ENCODE measurements around the gene APOA5. TPM values are rescaled to one million over a fixed set of nuclear protein-coding genes. Genes with fewer than 3 reads are reported as not detected.

Gene APOA5
- total and polyA plus RNA-seq, 2 of the 13 experiments (the other 11 are each of a cell fraction or from before 2014, with no cell fraction given) = 44.0 to 49.1 TPM

DNA sequence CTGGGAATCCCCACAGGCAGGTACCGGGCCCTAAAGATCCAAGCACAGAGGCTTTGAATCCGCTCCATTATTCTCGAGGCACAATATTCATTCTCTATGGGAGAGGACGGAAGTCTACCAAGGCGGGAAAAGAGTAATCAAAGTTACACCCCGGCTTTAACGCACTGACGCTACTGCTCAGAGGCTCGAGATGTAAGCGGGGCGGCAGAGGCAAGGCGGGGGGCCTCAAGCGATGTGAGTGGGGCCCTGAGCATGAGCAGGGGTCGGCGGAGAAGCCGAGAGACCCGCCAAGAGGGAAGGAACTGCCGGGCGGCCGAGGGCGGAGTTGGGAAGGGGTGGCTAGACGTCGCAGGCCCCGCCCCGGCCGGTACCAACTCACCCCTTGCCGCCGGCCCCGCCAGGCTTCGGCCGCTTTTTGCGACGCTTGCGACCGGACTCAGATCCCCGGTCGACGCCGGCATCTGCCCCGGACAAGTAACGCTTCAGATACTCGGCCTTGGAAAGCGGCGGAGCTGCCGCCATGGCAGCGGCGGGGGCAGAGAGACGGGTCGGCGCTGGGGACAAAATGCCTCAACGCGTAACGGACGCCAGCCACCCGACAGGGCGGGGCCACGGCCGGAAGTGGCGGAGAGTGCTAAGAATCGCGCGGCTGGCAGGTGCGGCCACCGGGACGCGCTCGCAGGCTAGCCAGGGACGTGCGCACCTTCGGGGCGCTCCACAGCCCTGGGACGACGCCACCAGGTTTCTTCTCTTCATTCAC is 19.1 kb downstream of the APOA5 start, which contains the start of gene BUD13 (continued):
- TF ChIP-seq ZNF496 (CRISPR knock-in tag; IDR thresholded peaks at IDR 0.05; ENCODE audit: insufficient replicate concordance) (no peak), ZNF709 (CRISPR knock-in tag; IDR thresholded peaks at IDR 0.05) (no peak; the same call in 1 of the 2 replicates), ZNF781 (CRISPR knock-in tag; IDR thresholded peaks at IDR 0.05; ENCODE audit: borderline replicate concordance, not compliant biosample characterization) (no peak), ZNF703 (CRISPR knock-in tag; IDR thresholded peaks at IDR 0.05; ENCODE audit: borderline replicate concordance) (peak; percentile 89; the same call in 1 of the 2 replicates), ZNF816 (CRISPR knock-in tag; IDR thresholded peaks at IDR 0.05; ENCODE audit: borderline replicate concordance) (peak; percentile 75; the same call in 1 of the 2 replicates), ZNF891 (CRISPR knock-in tag; IDR thresholded peaks at IDR 0.05) (peak; percentile 98), TCF7 (IDR thresholded peaks at IDR 0.05; ENCODE audit: low read depth) (no peak), CBFB (CRISPR knock-in tag; IDR thresholded peaks at IDR 0.05) (peak; percentile 86), PHF21A (CRISPR knock-in tag; IDR thresholded peaks at IDR 0.05) (peak; percentile 55; the same call in 1 of the 2 replicates), HNRNPLL (IDR thresholded peaks at IDR 0.05; ENCODE audit: low read depth, low read length, poor library complexity, severe bottlenecking) (peak; percentile 95), RELA (CRISPR knock-in tag; IDR thresholded peaks at IDR 0.05) (no peak), MAFF (IDR thresholded peaks at IDR 0.05; ENCODE audit: low read depth, low read length) (no peak), EHMT2 (IDR thresholded peaks at IDR 0.05; ENCODE audit: borderline replicate concordance, low read depth, low read length) (no peak)
- TF ChIP-seq, protein P1, sequence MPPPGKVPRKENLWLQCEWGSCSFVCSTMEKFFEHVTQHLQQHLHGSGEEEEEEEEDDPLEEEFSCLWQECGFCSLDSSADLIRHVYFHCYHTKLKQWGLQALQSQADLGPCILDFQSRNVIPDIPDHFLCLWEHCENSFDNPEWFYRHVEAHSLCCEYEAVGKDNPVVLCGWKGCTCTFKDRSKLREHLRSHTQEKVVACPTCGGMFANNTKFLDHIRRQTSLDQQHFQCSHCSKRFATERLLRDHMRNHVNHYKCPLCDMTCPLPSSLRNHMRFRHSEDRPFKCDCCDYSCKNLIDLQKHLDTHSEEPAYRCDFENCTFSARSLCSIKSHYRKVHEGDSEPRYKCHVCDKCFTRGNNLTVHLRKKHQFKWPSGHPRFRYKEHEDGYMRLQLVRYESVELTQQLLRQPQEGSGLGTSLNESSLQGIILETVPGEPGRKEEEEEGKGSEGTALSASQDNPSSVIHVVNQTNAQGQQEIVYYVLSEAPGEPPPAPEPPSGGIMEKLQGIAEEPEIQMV (CRISPR knock-in tag; IDR thresholded peaks at IDR 0.05; ENCODE audit: low read depth) = 0 out of 2 replicates have a peak, but pooled peaks have one; percentile 75
- TF ChIP-seq, protein P2, sequence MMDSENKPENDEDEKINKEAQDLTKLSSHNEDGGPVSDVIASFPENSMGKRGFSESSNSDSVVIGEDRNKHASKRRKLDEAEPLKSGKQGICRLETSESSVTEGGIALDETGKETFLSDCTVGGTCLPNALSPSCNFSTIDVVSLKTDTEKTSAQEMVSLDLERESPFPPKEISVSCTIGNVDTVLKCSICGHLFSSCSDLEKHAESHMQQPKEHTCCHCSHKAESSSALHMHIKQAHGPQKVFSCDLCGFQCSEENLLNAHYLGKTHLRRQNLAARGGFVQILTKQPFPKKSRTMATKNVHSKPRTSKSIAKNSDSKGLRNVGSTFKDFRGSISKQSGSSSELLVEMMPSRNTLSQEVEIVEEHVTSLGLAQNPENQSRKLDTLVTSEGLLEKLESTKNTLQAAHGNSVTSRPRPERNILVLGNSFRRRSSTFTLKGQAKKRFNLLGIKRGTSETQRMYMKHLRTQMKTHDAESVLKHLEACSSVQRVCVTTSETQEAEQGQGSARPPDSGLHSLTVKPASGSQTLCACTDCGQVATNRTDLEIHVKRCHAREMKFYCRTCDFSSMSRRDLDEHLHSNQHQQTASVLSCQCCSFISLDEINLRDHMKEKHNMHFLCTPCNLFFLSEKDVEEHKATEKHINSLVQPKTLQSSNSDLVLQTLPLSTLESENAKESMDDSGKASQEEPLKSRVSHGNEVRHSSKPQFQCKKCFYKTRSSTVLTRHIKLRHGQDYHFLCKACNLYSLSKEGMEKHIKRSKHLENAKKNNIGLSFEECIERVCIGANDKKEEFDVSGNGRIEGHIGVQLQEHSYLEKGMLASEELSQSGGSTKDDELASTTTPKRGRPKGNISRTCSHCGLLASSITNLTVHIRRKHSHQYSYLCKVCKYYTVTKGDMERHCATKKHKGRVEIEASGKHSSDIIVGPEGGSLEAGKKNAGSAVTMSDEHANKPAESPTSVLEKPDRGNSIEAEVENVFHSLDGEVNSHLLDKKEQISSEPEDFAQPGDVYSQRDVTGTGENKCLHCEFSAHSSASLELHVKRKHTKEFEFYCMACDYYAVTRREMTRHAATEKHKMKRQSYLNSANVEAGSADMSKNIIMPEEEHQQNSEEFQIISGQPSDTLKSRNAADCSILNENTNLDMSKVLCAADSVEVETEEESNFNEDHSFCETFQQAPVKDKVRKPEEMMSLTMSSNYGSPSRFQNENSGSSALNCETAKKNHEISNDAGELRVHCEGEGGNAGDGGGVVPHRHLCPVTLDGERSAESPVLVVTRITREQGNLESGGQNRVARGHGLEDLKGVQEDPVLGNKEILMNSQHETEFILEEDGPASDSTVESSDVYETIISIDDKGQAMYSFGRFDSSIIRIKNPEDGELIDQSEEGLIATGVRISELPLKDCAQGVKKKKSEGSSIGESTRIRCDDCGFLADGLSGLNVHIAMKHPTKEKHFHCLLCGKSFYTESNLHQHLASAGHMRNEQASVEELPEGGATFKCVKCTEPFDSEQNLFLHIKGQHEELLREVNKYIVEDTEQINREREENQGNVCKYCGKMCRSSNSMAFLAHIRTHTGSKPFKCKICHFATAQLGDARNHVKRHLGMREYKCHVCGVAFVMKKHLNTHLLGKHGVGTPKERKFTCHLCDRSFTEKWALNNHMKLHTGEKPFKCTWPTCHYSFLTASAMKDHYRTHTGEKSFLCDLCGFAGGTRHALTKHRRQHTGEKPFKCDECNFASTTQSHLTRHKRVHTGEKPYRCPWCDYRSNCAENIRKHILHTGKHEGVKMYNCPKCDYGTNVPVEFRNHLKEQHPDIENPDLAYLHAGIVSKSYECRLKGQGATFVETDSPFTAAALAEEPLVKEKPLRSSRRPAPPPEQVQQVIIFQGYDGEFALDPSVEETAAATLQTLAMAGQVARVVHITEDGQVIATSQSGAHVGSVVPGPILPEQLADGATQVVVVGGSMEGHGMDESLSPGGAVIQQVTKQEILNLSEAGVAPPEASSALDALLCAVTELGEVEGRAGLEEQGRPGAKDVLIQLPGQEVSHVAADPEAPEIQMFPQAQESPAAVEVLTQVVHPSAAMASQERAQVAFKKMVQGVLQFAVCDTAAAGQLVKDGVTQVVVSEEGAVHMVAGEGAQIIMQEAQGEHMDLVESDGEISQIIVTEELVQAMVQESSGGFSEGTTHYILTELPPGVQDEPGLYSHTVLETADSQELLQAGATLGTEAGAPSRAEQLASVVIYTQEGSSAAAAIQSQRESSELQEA (CRISPR knock-in tag; IDR thresholded peaks at IDR 0.05; ENCODE audit: not compliant biosample characterization) = no peak
- TF ChIP-seq, protein P3, sequence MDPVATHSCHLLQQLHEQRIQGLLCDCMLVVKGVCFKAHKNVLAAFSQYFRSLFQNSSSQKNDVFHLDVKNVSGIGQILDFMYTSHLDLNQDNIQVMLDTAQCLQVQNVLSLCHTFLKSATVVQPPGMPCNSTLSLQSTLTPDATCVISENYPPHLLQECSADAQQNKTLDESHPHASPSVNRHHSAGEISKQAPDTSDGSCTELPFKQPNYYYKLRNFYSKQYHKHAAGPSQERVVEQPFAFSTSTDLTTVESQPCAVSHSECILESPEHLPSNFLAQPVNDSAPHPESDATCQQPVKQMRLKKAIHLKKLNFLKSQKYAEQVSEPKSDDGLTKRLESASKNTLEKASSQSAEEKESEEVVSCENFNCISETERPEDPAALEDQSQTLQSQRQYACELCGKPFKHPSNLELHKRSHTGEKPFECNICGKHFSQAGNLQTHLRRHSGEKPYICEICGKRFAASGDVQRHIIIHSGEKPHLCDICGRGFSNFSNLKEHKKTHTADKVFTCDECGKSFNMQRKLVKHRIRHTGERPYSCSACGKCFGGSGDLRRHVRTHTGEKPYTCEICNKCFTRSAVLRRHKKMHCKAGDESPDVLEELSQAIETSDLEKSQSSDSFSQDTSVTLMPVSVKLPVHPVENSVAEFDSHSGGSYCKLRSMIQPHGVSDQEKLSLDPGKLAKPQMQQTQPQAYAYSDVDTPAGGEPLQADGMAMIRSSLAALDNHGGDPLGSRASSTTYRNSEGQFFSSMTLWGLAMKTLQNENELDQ (CRISPR knock-in tag; IDR thresholded peaks at IDR 0.05; ENCODE audit: borderline replicate concordance) = peak; percentile 15; the same call in 1 of the 2 replicates

Measured in HepG2 (cell line).